ENCODE measurements around the gene DPY19L1. TPM values are rescaled to one million over a fixed set of nuclear protein-coding genes. Genes with fewer than 3 reads are reported as not detected.
"Not testable (repeated sequence)": the region's sequence is repeated elsewhere in the genome, so short reads cannot be mapped to it uniquely, and the experiment has no call there.

Gene DPY19L1
- total RNA-seq, 2 experiments from 2014 or later = 24.9 to 29.5 TPM

DNA sequence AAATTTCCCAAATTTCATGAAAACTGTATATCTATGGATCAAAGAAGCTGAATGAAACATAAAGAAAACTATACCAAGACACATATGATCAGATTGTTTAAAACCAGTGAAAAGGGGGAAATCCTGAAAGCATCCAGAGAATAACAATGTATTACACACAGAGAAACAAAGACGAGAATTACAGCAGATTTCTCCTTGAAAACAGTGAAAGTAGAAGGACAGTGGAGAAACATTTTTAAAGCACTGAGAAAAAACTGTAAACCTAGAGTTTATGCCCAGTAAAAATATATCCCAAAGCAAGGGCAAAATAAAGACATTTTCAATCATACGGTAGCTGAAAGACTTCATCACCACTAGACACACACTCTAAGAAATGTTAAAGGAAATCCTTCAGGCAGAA is 121.0 kb downstream of the DPY19L1 start:
- ChIA-PET POLR2A (no interaction called here), CTCF (no interaction called here)
- Mint-ChIP-seq H3K9me3 (no peaks in the 10 kb centered on the region), H3K4me1 (no peaks in the 10 kb centered on the region), H3K27me3 (peaks cover 16% of the 10 kb centered on the region), H3K4me3 (no peak overlapping the region), H3K36me3 (ENCODE audit: low read depth) (no peaks in the 10 kb centered on the region), H3K27ac (no peak overlapping the region)
- no peak for DNase-seq

DNA sequence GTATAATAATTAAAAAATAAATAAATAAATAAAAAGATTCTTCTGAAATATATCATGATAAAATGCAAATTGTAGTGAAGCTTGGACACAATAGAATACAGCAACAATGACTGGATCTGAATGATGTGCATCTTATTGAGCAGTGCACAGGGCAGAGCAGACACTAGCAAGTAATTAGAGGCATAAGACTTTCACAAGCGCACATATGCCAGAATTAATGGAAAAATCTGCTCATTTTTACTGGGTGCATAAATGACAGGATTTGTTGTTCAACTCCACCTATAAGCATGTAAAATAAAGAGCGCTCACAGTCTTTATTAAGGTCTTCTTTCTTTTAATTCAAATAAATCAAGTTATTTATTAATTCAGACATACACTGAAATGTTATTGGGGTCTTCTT is 125.0 kb downstream of the DPY19L1 start:
- POLR2A ChIA-PET = no interaction called here
- no peak for DNase-seq

DNA sequence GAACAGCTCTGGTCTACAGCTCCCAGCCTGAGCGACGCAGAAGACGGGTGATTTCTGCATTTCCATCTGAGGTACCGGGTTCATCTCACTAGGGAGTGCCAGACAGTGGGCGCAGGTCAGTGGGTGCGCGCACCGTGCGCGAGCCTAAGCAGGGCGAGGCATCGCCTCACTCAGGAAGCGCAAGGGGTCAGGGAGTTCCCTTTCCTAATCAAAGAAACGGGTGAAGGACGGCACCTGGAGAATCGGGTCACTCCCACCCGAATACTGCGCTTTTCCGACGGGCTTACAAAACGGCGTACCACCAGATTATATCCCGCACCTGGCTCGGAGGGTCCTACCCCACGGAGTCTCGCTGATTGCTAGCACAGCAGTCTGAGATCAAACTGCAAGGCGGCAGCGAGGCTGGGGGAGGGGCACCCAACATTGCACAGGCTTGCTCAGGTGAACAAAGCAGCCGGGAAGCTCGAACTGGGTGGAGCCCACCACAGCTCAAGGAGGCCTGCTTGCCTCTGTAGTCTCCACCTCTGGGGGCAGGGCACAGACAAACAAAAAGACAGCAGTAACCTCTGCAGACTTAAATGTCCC is 130.9 kb downstream of the DPY19L1 start:
- H3K36me3 Mint-ChIP-seq (ENCODE audit: low read depth); H3K4me1 Mint-ChIP-seq; CTCF ChIA-PET; H3K27me3 Mint-ChIP-seq; H3K9me3 Mint-ChIP-seq; POLR2A ChIA-PET; H3K27ac Mint-ChIP-seq; DNase-seq: not testable (repeated sequence)
- H3K4me3 Mint-ChIP-seq = peak overlapping the region; percentile 44

More for the DNA sequence above, 125.0 kb downstream of the DPY19L1 start:
- Mint-ChIP-seq H3K36me3 (ENCODE audit: low read depth) (no peaks in the 10 kb centered on the region), H3K27ac (no peak overlapping the region), H3K9me3 (no peaks in the 10 kb centered on the region), H3K4me1 (no peaks in the 10 kb centered on the region), H3K27me3 (peaks cover 3% of the 10 kb centered on the region), H3K4me3 (no peak overlapping the region)
- CTCF ChIA-PET = no interaction called here

DNA sequence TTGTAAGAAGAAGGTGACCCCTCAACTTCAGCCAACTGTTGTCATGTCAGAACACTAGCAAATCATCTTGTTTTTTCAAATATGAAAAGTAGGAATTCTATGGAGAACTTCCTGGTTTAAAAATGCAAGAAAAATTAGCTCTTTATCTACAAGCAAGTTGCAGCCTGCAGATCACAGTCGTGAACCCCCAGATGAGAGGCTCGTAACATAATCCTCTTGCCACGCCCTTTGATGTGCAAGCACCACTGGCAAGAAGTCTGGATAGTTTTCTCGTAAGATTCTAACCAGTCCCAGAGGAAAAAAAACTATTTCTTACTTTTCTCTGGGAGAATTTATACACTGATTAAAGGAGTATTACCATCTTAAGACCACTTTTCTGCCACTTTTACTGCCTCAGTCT is 132.3 kb downstream of the DPY19L1 start:
- Mint-ChIP-seq H3K4me1 (no peaks in the 10 kb centered on the region), H3K27ac (no peak overlapping the region), H3K36me3 (ENCODE audit: low read depth) (no peaks in the 10 kb centered on the region), H3K9me3 (no peaks in the 10 kb centered on the region), H3K4me3 (no peak overlapping the region), H3K27me3 (peaks cover 8% of the 10 kb centered on the region)
- CTCF ChIA-PET = no interaction called here
- POLR2A ChIA-PET = no interaction called here
- no peak for DNase-seq

DNA sequence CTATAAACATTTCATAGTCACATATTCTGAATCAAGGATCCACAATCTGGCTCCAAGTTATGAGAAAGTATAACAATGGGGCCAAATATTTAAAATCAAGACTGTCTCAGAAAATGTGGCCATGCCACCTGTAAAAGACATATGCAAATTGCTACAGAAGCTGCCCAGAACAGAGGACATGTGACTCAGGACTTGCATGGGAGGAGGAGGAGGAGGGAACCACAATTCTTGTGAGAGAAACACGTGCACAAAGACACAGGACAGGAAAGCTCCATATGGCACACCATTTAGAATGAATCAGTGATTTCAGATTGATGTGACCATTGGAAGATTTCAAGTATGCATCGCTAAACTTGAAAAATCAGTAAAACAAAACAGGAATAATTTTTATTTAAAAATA is 133.4 kb downstream of the DPY19L1 start:
- H3K27me3 Mint-ChIP-seq; H3K36me3 Mint-ChIP-seq (ENCODE audit: low read depth); POLR2A ChIA-PET; DNase-seq; H3K4me3 Mint-ChIP-seq; H3K4me1 Mint-ChIP-seq; H3K27ac Mint-ChIP-seq; H3K9me3 Mint-ChIP-seq; CTCF ChIA-PET: not testable (repeated sequence)

DNA sequence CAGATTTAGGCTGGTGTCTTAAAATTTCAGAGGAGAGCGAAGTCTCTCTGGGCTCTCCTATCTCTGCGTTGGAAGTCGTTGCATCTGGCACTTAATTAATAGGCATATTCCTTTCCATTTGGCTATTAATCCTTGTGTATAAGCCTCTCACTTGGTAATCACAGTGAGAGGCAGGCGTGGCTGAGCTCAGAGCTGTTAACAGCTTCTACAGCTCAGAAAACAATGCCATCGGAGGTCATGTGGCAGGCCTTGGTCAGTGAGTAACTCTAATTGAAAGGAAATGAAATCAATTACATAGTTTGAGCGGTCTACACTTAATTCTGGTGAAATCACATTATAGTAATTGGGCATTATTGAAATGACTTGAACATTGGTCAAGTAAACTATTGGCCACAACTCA is 135.1 kb downstream of the DPY19L1 start:
- no peaks in the 10 kb centered on the region for H3K4me1 Mint-ChIP-seq
- no peaks in the 10 kb centered on the region for H3K36me3 Mint-ChIP-seq (ENCODE audit: low read depth)
- peaks cover 10% of the 10 kb centered on the region for H3K27me3 Mint-ChIP-seq
- no peaks in the 10 kb centered on the region for H3K9me3 Mint-ChIP-seq
- no peak for DNase-seq
- H3K27ac Mint-ChIP-seq = no peak overlapping the region
- no peak overlapping the region for H3K4me3 Mint-ChIP-seq
- POLR2A ChIA-PET = no interaction called here
- CTCF ChIA-PET = no interaction called here

DNA sequence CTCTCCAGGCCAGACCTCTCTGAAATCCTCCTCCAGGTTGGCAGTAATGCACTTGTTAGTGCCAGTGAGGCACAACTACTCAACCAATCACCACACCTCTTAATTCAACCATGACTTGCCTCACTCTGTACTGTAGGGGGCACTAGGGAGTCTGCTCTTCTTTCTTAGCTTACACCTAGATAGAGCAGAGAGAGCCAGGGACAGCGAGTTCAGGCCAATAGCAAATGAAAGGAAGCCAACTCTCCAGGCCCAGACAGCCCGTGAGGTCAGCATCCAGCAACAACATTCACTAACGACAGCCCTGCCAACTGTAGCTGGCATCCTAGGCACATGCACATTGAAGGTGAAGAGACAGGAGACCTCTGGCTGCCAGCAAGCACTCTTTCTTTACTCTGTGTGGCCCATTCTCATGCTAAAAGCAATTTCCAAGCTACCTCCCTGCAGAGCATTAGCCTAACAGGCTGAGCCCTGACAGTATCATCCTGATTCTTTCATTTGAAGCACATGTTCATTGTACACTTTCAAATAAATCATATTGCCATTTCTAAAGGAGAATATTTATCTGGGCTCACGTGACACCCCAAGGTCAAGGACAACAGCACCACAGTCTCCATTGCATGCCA is 136.3 kb downstream of the DPY19L1 start:
- Mint-ChIP-seq H3K4me3 (no peak overlapping the region), H3K27ac (no peak overlapping the region), H3K36me3 (ENCODE audit: low read depth) (no peaks in the 10 kb centered on the region), H3K4me1 (no peaks in the 10 kb centered on the region), H3K27me3 (peaks cover 9% of the 10 kb centered on the region), H3K9me3 (no peaks in the 10 kb centered on the region)
- no peak for DNase-seq
- ChIA-PET POLR2A (no interaction called here), CTCF (no interaction called here)

DNA sequence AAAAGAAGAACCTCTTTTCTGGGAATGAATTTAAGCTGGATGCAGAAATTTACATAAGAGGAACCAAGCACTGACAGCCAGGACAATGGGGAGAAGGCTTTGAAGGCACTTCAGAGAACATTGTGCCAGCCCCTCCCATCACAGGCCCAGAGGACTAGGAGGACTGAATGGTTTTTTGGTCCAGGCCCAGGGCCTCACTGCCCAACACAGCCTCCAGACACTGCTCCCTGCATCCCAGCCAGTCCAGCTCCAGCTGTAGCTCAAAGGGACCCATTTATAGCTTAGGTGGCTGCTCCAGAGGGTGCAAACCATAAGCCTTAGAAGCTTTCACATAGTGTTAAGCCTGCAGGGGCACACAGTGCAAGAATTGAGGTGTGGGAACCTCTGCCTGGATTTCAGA is 142.1 kb downstream of the DPY19L1 start:
- Mint-ChIP-seq H3K36me3 (ENCODE audit: low read depth) (no peaks in the 10 kb centered on the region), H3K4me1 (no peaks in the 10 kb centered on the region), H3K9me3 (peaks cover 2% of the 10 kb centered on the region), H3K27ac (no peak overlapping the region), H3K4me3 (no peak overlapping the region), H3K27me3 (peaks cover 3% of the 10 kb centered on the region)
- ChIA-PET POLR2A (no interaction called here), CTCF (no interaction called here)
- no peak for DNase-seq

DNA sequence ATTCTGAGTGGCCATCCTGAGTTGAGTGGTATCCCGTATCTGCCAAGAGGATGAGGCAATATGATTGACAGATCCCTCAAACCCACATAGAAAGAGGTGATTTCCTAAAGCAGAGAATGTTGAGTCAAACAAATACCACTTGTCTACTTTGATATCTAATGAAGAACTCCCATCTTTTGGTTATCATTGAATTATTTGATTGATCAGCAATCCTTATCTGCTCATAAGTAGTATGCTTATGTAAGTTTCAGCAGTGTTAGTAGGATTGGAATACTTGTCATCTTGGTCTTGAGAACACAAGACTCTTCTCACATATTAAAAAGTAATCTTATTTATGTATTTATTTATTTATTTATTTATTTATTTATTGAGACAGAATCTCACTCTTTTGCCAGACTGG is 147.3 kb downstream of the DPY19L1 start:
- no peaks in the 10 kb centered on the region for H3K4me1 Mint-ChIP-seq
- no peak for DNase-seq
- CTCF ChIA-PET = no interaction called here
- no peaks in the 10 kb centered on the region for H3K36me3 Mint-ChIP-seq (ENCODE audit: low read depth)
- POLR2A ChIA-PET = no interaction called here
- peaks cover 2% of the 10 kb centered on the region for H3K9me3 Mint-ChIP-seq
- H3K27ac Mint-ChIP-seq = no peak overlapping the region
- peaks cover 7% of the 10 kb centered on the region for H3K27me3 Mint-ChIP-seq
- H3K4me3 Mint-ChIP-seq = no peak overlapping the region

DNA sequence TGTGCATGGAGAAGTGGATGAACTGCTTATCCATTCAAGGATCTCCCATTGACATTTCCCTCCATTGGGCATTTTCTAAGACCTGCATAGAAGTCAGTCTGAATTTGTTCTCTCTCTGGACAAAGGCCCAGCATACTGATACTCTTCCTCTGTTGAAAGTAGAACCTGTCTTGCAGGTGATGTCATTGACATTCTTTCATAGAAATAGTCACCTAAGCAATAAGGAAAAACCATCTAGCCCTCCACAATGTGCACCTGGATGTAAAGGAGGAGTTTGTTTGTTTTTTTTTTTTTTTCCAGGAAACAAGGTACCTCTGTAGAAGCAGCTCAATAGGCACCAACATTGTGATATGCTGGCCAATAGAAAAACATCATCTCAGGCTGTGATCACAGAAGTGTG is 150.4 kb downstream of the DPY19L1 start:
- Mint-ChIP-seq H3K4me1 (no peaks in the 10 kb centered on the region), H3K36me3 (ENCODE audit: low read depth) (peaks cover 5% of the 10 kb centered on the region), H3K27ac (no peak overlapping the region), H3K4me3 (no peak overlapping the region), H3K27me3 (peaks cover 5% of the 10 kb centered on the region), H3K9me3 (peaks cover 11% of the 10 kb centered on the region)
- CTCF ChIA-PET = no interaction called here
- POLR2A ChIA-PET = no interaction called here
- DNase-seq = no peak

DNA sequence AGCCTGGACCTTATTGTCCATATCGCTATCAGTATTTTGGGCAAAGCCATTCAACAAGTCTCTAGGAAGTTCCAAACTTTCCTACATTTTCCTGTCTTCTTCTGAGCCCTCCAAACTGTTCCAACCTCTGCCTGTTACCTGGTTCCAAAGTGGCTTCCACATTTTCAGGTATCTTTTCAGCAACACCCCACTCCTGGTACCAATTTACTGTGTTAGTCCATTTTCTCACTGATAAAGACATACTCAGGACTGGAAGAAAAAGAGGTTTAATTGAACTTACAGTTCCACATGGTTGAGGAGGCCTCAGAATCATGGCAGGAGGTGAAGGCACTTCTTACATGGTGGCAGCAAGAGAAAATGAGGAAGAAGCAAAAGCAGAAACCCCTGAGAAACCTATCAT is 153.4 kb downstream of the DPY19L1 start:
- H3K4me1 Mint-ChIP-seq; CTCF ChIA-PET; DNase-seq; H3K4me3 Mint-ChIP-seq; H3K27ac Mint-ChIP-seq; H3K27me3 Mint-ChIP-seq; POLR2A ChIA-PET; H3K36me3 Mint-ChIP-seq (ENCODE audit: low read depth): not testable (repeated sequence)
- peaks cover 12% of the 10 kb centered on the region for H3K9me3 Mint-ChIP-seq

DNA sequence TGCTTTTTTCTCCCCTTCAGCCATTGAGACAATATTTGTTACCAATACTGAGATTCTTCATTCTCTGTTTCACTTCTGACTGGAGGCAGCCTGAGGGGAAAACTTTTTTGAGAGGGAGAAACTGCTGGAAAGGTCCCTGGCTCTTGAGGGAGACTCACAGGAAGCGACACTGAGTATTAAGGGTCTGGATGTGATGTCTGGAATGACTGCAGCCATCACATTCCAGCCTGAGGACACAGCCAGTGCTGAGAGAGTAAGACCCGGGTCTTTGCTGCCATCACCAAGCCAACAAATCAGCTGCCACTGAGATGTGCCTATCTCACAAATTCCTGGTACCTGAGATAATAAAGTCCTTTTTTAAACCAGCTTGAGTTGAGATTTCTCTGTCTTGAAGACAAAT is 157.4 kb downstream of the DPY19L1 start:
- POLR2A ChIA-PET = no interaction called here
- Mint-ChIP-seq H3K9me3 (peaks cover 12% of the 10 kb centered on the region), H3K36me3 (ENCODE audit: low read depth) (peaks cover 5% of the 10 kb centered on the region), H3K27ac (no peak overlapping the region), H3K4me1 (no peaks in the 10 kb centered on the region), H3K4me3 (no peak overlapping the region), H3K27me3 (no peaks in the 10 kb centered on the region)
- CTCF ChIA-PET = no interaction called here
- DNase-seq = no peak

DNA sequence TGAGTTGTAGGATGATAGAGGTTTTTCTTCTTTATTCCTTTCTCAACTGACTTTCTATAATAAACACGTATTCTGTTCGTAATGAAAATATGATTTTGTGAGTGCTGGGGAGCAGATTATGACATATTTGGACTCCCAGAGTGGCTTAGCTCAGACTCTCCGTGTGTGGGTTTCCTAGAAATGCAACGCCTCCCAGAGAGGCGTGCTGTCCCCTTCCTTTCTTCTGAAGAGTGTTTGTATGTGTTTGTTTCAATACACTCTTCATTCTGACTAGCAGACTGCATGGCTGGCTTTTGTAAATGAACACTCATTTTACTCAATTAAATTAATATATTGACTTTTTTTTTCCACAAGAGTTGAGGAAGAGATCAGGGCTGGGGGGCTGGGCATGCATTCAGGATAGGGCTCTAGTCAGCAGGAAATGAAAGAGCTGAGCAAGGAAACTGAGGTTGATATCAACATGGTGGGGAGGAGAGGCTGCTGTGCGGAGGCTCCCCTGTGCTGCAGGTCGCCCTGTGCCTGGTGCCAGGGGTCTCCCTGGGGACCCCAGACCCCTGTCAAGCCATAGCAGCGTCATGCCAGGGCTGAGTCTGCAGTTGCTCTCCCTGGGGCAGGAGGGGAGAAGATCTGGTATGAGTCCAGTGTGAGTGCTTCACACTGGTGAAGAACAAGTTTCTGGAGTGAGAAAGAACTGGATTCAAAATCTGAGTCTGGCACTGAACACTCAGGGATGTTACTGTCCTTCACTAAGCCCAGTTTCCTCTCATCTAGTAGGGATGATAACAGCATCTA is 158.1 kb downstream of the DPY19L1 start:
- POLR2A ChIA-PET; H3K27me3 Mint-ChIP-seq; CTCF ChIA-PET; DNase-seq; H3K27ac Mint-ChIP-seq; H3K4me3 Mint-ChIP-seq; H3K36me3 Mint-ChIP-seq (ENCODE audit: low read depth); H3K4me1 Mint-ChIP-seq: not testable (repeated sequence)
- peaks cover 10% of the 10 kb centered on the region for H3K9me3 Mint-ChIP-seq
